ENCODE results near the gene C10orf62.
A peak's percentile ranks its signal among the peaks of the same experiment; 100 is the strongest.

The C10orf62 gene

GRCh38 chr10:97543025-97543546 is 46.4 kb upstream of the C10orf62 start:
- H3K27ac ChIP-seq (ENCODE audit: extremely low read depth, low read depth, low read length) = peak overlapping the region; percentile 64
- ChIA-PET CTCF (interaction anchor here (0.7 to 1.9 kb wide), 2 partner anchors 11 to 79 kb away, joined by 3 to 6 read pairs; no protein-coding TSS in a partner anchor), POLR2A (no interaction called here)
- H3K9me3 ChIP-seq (ENCODE audit: control insufficient read depth, insufficient read depth, low read depth, low read length) = no peaks in the 10 kb centered on the region
- no peaks in the 10 kb centered on the region for H3K36me3 ChIP-seq (ENCODE audit: control insufficient read depth in 2 of 2, insufficient read depth in 1 of 2, low read length in 2 of 2)
- H3K4me3 ChIP-seq (ENCODE audit: low read depth, low read length) = no peak overlapping the region
- H3K4me1 ChIP-seq (ENCODE audit: control insufficient read depth, insufficient read depth, low read length) = peaks cover 8% of the 10 kb centered on the region; the same call in 1 of the 2 replicates
- TF ChIP-seq MZF1 (tag by site-specific recombination; IDR thresholded peaks at IDR 0.05; ENCODE audit: borderline replicate concordance) (no peak), PRDM1 (tag by site-specific recombination; IDR thresholded peaks at IDR 0.05) (no peak), ZNF830 (tag by site-specific recombination; IDR thresholded peaks at IDR 0.05; ENCODE audit: low read depth) (no peak), ZNF530 (tag by site-specific recombination; IDR thresholded peaks at IDR 0.05; ENCODE audit: low read depth) (no peak), ZNF114 (tag by site-specific recombination; IDR thresholded peaks at IDR 0.05) (no peak), GFI1B (tag by site-specific recombination; IDR thresholded peaks at IDR 0.05) (no peak), ZNF580 (tag by site-specific recombination; IDR thresholded peaks at IDR 0.05) (no peak), KLF1 (tag by site-specific recombination; IDR thresholded peaks at IDR 0.05) (no peak), ZNF639 (tag by site-specific recombination; IDR thresholded peaks at IDR 0.05) (peak; percentile 54; the same call in 1 of the 2 replicates), ZNF707 (tag by site-specific recombination; IDR thresholded peaks at IDR 0.05) (no peak), TSHZ1 (tag by site-specific recombination; IDR thresholded peaks at IDR 0.05; ENCODE audit: borderline replicate concordance) (no peak), ZNF585B (tag by site-specific recombination; IDR thresholded peaks at IDR 0.05) (no peak), ZNF274 (IDR thresholded peaks at IDR 0.05; ENCODE audit: low read length) (no peak), ZNF274 (tag by site-specific recombination; IDR thresholded peaks at IDR 0.05; ENCODE audit: borderline replicate concordance) (no peak), ZNF555 (tag by site-specific recombination; conservative IDR thresholded peaks at IDR 0.05) (no peak), KLF10 (tag by site-specific recombination; IDR thresholded peaks at IDR 0.05) (no peak), KLF9 (tag by site-specific recombination; IDR thresholded peaks at IDR 0.05; ENCODE audit: low read depth) (no peak), ZNF398 (tag by site-specific recombination; IDR thresholded peaks at IDR 0.05) (0 out of 2 replicates have a peak, but pooled peaks have one; percentile 15), ZNF211 (tag by site-specific recombination; IDR thresholded peaks at IDR 0.05; ENCODE audit: low read depth) (no peak), ZNF677 (tag by site-specific recombination; IDR thresholded peaks at IDR 0.05) (no peak), ZNF560 (tag by site-specific recombination; IDR thresholded peaks at IDR 0.05; ENCODE audit: borderline replicate concordance) (no peak), ZNF664 (tag by site-specific recombination; IDR thresholded peaks at IDR 0.05) (no peak), ZNF157 (tag by site-specific recombination; IDR thresholded peaks at IDR 0.05) (no peak), ZFP37 (tag by site-specific recombination; IDR thresholded peaks at IDR 0.05) (peak; percentile 52), CTCF (tag by site-specific recombination; IDR thresholded peaks at IDR 0.05) (no peak), MEIS1 (CRISPR knock-in tag; IDR thresholded peaks at IDR 0.05; ENCODE audit: borderline replicate concordance) (no peak), GLI2 (tag by site-specific recombination; IDR thresholded peaks at IDR 0.05; ENCODE audit: borderline replicate concordance, low read depth) (no peak), ZNF600 (tag by site-specific recombination; IDR thresholded peaks at IDR 0.05) (peak; percentile 97), ZNF785 (tag by site-specific recombination; IDR thresholded peaks at IDR 0.05) (no peak), KLF17 (tag by site-specific recombination; IDR thresholded peaks at IDR 0.05) (0 out of 2 replicates have a peak, but pooled peaks have one; percentile 47)

All from HEK293 (cell line).